ENCODE measurements around the gene FHOD3.

Gene FHOD3

DNA sequence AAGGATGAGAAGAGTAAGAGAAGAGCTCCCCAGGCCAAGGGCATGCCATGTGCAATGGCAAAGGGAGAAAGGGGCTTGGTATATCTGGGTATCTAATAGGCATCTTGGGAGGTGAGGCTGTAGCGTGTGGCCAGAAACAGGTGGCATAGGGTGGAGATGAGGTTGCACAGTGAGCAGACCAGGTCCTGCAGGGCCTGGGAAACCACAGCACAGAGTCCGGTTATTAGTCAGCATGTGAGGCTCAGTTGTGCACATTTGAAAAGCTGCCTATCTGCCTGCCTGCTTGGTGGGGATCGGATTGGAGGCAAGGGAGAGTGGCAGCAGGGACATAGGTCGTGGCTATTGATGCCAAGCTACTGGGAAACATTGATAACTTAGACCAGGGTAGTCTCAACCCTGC is 340.7 kb downstream of the FHOD3 start:
- DNase-seq (ENCODE audit: insufficient read length, low spot score) (peak; percentile 49), FAIRE-seq (peak; percentile 99)

DNA sequence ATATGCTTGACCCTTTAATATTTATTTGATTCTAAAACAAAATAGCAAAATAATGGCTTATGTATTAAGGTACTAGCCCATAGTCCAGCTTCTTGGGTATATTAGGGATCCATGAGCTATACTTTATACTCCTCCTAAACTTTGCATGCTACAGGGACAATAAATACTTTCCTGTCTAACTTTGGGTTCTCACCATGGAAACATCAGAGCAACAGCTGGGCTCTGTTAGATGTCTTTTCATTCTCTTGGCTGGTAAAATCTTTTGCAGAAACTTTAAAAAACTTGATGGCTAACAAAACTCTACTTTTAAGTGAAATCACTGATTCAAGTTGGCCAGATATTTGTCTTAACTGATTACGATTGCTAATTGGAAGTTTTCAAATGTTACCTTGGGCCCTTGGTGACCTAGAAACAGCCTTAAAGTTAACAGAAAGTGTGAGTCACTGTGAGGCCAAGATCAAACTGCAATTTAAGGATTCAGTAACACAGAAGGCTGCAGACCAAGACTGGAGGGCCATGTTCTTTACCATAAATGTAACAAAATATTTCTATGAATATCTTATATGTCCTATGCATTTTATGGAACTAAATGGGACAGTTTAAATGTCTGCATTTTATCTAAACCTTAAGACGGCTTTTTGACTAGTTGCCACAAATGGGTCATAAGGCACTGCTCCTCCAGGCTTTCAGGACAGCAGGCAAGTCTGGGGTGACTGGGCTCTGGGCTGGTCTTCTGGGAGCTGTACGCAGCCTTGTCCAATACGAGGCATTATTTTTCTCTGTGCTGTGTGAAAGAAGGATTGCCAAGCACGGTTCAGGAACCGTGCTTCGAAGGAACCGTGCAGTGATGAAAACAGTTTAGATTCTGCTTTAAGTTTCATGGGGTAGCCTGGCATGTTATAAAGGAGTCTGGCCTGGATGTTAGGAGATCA is 342.8 kb downstream of the FHOD3 start:
- DNase-seq (ENCODE audit: insufficient read length, low spot score) (no peak), FAIRE-seq (no peak)

DNA sequence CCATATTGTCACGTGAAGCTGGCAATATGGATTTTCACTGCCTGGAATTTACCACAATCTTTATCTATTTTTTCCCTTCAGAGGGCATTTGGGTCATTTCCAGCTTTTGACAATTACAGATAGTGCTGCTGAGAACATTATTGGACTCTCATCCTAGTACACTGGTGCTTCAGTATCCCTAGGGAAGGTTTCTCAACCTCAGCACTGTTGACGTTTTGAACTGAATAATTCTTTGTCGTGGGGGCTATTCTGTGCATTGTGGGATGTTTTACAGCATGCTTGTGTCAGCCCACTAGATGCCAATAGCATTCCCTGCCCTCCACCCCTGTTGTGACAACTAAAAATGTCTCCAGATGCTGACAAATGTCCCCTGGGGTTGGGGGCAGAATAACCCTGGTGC is 345.5 kb downstream of the FHOD3 start:
- DNase-seq (ENCODE audit: insufficient read length, low spot score) (no peak), FAIRE-seq (no peak)

DNA sequence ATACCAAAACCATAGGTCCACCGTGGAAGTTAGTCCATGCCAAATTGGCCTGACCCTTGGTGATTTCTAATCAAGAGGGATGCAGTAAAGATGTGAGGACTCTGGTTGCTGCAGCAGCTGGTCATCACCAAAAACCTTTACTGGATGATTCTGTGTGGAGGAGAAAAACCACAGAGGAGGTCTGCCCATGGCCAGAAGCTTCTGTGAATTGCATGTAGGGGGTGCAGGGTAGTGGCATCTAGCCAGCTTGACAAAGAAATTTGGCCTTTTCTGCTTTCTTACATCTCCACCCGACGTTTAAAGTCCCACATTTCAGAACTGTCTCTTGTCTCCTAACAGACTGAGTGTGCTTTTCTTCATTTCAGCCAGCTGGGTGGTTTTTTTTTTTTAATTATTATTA is 351.3 kb downstream of the FHOD3 start:
- no peak for DNase-seq (ENCODE audit: insufficient read length, low spot score)
- no peak for FAIRE-seq

DNA sequence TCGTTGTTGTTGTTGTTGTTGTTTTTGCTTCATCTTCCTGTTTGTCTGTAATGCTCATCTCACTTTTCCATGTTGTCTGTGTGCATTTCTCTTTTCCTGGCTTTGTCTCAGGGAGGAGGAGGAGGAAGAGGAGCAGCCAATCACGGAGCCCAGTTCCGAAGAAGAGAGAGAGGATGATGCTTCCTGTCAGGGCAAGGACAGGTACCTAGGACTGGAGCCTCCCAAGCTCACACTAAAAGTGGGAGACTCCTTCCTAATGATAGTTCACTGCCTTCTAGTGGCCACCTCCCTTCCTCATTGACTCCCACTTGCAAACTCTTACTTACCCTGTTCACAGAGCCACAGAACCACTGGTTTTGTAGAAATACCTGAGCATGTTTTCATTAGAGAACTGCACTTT is 351.7 kb downstream of the FHOD3 start:
- FAIRE-seq (peak; percentile 23), DNase-seq (ENCODE audit: insufficient read length, low spot score) (no peak)

DNA sequence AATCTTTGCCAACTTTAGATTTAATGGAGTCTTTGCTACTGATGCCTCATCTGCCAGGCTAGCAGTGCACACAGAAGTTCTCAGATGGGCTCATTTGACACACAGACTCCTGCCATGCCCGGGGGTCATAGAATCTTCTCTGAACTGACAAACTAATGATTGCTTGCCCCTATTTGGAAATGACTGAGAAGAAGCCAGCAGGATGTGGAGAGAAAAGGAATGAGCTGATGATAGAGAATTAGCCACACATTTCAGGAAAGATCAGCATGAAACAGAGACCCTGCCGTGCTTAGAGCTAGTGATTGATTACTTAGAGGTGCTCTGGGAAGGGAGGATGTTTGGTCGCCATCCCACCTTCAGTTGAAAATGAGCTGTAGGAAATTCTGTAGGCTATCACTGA is 352.8 kb downstream of the FHOD3 start:
- no peak for DNase-seq (ENCODE audit: insufficient read length, low spot score)
- peak; percentile 18 for FAIRE-seq

DNA sequence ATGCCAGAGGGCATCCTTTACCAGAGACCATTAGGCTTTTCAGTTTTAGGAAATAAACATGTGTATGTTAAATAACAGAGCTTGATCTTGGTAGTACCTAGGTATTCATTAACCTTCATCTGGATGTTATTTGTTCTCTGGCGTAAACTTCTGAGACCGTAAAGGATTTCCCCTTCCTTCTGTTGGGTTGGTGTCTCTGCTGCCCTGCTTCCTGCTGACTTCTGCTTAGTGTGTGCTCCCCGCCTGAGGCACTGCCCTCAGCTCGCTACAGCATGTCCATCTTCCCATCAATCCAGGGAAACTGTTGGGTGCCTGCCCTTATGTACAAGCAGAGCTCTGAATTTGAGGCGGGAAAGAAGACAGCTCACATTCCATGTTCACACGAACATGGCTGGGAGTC is 353.4 kb downstream of the FHOD3 start:
- DNase-seq (ENCODE audit: insufficient read length, low spot score) (no peak), FAIRE-seq (no peak)

DNA sequence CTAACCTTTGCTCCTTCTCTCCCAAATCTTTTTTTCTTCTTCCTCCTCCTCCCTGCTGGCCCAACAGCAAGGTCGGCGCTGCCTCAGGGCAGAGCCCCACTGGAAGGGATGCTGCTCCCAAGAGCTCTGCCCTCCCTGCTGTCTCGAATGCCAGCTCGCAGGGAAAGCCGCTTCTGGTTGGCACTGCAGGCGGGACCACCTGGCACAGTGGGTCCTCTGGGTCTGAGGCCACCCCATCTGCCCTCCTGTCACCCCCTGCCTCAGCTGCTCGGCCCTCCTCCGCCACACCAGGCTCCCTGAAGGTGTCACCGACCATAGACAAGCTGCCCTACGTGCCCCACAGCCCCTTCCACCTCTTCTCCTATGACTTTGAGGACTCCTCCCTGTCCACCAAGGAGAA is 355.0 kb downstream of the FHOD3 start:
- DNase-seq (ENCODE audit: insufficient read length, low spot score) (no peak), FAIRE-seq (no peak)

DNA sequence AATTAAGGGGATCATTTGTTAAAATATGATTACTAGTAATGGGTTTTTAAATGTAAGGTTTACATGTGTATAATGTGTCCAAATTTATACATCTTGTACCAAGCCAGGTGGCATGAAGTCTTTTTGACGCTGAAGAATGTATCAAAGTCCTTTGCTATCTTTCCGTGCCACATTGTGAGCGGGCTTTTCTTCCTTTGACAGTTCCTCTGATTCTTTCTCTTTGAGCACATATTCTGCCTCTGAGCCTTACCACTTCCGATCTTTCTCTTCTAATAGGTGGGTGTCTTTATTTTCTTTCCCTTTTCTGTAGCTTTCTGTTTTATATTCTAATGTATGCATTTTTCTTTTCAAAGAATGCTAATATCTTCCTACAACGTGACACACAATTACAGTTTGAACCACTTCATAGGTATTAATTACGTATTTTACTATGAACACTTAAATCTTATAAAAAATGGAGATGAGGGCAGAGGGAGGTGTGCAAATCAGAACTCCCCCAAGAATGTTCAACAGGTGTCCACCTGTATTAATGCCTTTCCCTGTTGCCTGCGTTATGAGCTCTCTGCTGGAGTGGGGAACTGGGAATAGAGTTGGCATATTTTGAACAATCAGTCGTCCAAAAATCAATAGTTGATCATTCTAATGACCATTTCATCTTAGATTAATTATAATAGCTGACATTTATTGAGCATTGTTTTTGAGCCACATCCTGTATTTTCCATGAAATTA is 355.8 kb downstream of the FHOD3 start:
- FAIRE-seq = no peak
- no peak for DNase-seq (ENCODE audit: insufficient read length, low spot score)

DNA sequence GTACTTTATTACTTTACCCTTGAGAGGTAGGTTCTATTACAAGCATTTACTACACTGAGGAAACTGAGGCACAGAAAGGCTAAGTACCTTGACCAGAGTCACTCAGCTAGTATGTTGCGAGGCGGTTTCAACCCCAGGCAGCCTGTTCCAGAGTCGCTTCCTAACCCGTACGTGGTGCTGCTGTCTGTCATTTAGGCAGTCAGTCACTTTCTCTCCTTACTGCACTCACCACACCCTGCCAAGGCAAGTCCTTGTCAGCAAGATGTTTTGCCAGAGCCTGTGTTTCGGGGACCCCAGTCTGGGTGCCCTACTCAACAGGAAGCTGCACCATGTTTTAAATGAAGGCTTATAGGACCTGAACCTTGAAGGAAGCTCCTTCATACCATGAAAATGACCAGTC is 356.4 kb downstream of the FHOD3 start:
- FAIRE-seq = no peak
- no peak for DNase-seq (ENCODE audit: insufficient read length, low spot score)

DNA sequence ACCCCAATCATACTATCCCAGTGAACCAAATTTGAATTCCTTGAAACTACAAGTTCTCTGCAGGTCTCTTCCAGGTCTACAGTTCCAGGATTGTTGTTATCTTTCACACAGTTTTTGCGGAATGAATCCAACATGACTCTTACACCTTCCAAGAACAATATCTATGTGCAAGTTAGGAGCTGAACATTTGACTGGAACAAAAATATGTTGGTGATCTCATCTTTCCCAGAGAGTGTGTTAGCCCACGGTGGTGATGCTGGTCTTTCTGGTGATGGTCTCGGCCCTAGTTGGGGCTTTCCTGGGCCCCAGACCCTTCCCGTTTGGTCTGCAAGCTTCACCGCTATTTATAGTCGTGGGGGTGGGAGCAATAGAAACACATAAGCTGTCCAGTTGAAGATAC is 357.6 kb downstream of the FHOD3 start:
- FAIRE-seq = peak; percentile 54
- DNase-seq (ENCODE audit: insufficient read length, low spot score) = no peak

DNA sequence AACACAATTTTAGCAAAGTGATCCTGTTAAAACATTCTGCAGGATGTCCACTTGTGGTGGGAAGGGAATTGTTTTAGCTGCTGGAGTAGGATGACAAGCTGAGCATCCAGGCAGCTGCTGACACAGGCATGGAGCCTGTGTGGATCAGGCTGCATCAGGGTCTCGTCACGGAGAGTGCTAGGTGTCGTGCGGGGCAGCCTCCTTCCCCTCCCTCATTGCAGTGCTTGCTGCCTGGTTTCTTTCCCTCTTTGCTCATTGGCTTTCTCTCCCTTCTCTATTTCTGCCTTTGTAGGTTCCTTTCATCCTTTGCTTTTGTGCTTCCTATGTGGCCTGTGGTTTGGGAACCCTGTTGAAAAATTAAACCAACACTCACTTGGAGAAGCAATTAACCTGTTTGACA is 358.4 kb downstream of the FHOD3 start:
- FAIRE-seq (no peak), DNase-seq (ENCODE audit: insufficient read length, low spot score) (no peak)

DNA sequence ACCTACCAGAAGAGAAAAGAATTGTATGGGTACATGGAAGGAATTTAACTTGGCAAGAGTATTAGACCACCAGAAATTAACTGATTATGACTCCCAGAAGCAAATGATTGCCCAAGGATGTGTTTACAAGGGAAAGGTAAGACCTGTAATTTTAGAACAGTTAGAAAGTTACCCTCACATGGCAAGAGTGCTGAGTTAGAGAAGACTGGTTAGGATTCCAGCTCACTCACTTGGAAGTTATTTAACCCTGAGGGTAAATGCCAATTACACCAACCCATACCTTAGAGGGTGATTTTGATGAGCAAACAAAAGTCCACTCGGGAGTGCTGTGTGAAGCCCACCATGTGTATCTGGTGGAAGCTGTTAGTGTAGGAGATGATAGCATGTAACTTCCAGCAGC is 361.1 kb downstream of the FHOD3 start:
- FAIRE-seq = no peak
- DNase-seq (ENCODE audit: insufficient read length, low spot score) = no peak

DNA sequence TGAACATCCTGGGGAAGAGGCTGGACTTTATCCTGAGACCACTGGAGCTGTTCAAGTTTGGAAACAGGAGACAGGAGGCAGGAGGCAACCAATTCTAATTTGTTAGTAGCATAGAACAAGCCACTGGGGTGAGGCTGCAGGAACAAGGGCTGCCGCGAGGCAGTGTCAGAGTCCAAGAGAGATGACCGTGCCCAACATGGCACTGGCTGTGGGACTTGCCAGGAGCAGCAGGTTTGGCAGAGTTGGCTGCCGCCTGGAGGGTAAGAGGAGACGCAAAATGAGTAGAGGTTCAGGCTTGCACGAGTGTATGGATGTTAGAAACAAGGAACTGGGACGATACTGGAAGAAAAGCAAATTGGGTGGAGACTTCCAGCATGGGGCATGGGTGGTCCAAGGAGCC is 362.8 kb downstream of the FHOD3 start:
- DNase-seq (ENCODE audit: insufficient read length, low spot score) (no peak), FAIRE-seq (no peak)

DNA sequence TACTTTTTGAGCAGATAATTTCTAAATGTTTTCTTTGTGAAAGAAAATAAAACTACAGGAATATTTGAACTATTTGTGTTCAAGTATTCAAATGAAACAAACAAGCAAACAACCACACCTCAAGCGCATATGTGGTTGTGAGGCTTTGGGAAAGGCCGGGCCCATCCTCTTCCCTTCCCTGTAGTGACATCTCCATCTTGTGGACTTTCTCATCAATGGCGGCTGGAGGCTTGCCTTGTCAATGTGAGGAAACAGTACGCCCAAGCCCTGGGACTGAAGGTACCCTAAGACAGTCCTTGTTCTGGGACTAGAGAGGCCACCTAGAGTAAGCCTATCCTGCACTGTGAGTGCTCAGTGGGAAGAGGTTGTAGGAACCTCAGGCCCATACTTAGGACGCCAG is 364.5 kb downstream of the FHOD3 start:
- FAIRE-seq = no peak
- DNase-seq (ENCODE audit: insufficient read length, low spot score) = no peak

DNA sequence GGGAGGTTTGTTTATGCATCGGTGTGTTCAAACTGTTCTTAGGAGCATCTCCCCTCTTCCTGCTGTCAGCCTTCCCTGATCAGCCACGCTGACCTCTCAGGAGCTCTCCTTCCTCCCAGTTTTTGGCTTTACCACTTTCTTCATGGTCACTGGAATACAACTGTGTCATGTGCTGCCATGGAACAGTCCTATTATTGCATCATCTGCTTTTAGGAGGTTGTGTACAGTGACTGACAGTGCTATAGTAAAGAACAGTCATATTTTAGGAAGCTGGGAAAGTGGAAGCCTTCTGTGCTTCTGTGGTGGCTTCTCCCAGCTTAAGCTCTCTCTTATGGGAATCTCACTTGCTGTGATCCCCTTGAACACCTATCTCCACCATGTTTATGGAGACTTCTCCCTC is 365.8 kb downstream of the FHOD3 start:
- FAIRE-seq (no peak), DNase-seq (ENCODE audit: insufficient read length, low spot score) (no peak)

DNA sequence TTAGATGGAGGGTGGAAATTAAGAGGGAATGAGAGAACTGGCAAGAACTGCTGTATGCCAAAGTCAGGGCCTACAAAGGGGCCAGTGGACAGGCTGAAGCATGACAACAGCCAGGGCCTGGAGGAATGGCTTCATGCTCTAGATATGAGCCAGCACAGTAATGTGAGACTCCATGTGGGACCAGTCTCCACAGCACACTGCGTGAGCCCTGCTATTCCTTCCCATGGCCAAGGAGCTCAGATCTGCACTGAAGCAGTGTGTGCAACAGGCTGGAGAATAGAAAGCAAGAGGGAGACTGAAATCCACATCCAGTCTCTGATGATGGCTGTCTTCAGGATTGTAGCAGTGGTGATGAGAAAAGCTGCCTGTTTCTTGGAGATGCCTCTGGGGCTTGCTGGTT is 368.4 kb downstream of the FHOD3 start:
- FAIRE-seq (no peak), DNase-seq (ENCODE audit: insufficient read length, low spot score) (no peak)

DNA sequence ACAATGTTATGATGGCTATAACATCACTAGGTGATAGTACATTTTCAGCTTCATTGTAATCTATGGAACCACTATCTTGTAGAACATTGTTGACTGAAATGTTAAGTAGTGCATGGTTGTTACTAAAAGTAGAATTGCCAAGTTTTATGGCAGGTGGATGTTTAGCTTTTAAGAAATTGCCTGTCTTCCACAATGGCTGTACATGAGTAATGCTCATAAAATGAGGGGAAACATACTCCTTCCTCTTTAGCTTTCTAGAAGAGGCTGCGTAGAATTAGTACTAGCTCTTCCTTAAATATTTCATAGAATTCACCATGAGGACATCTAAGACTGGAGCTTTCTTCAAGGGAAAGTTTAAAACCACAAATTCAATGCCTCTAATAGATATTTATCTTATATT is 370.3 kb downstream of the FHOD3 start:
- DNase-seq (ENCODE audit: insufficient read length, low spot score) (no peak), FAIRE-seq (no peak)

DNA sequence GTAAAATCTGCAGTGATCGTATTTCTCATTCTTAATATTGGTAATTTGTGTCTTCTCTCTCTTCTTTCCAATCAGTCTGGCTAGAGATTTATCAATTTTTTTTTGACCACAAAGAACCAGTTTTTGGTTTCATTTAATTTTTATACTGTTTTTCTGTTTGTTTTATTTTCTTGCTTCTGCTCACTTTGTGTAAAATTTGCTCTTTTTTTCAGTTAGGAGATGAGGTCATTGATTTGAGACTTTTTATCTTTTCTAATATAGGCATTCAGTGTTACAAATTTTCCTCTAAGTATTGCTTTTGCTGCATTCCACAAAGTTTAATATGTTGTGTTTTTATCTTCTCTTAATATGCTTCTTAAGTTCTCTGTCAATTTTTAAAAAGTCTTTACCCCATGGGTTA is 370.8 kb downstream of the FHOD3 start:
- DNase-seq (ENCODE audit: insufficient read length, low spot score) = no peak
- FAIRE-seq = no peak

DNA sequence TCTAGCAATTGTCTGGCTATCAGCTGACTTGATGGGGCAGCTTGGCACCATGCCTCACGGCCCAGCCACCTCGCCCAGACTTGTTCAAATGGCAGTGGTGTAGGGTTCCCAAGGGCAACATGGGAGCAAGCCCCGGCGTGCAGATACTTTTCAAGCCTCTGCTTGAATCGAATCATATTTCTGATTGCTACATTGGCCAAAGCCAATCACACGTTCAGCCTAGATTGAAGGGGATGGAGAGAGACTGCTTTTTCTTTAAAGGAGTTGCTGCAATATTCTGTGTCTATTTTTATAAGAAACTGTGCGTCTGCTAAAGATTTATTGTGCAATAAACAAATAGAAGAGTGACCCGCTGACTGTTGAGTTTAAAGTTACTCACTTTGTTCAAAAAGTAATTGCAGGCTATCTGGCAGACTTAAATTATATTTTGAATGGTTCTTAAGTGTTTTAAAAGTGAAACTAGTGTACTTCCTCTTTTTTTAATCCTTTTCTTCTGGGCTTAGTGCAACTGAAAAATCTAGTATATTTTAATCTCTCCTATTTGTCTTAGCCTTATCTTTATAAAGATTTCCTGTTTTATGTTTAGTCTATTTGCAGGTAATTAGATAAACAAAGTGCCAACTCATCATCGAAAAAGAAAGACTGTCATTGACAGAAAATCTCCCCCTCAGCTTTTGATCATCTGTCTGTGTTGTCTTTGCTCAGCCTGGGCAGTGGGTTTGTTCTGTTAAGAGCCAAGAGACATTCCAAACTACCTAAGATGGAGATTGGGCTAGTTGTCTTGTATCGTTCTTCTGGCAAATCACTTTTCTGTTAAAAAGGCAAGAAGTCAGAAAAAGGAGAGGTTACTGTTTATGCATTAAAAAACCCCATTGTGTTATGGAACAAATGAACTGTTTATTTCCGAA is 375.2 kb downstream of the FHOD3 start:
- DNase-seq (ENCODE audit: insufficient read length, low spot score) = no peak
- peak; percentile 48 for FAIRE-seq

DNA sequence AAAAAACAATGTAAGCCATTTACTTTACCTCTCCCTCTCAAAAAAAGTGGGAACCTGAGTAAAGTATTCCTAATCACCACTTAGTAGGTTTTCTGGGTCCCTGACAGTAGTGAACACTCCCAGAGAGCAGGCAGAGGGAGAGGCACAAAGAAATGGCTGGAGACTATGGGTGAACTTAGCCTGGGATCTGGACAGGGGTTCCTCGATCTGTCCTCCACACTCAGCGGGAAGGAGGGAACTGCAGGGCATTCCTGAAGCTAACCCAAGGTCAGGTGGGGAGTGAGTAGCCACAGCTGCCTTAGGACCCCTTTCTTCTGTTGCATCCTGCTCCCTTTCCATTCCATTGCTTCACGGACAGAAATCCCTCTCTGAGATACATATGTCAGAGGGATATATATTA is 375.9 kb downstream of the FHOD3 start:
- FAIRE-seq (peak; percentile 35), DNase-seq (ENCODE audit: insufficient read length, low spot score) (no peak)
